HL-60 (cell line): ENCODE measurements around the gene SGCA.

ENCODE experiments used
- CTCF ChIP-seq: IDR thresholded peaks from one replicate; pipeline ENCODE4 v1.5.1; 2011; ENCODE audit warnings: low read length, control low read depth, inconsistent platforms; ENCODE audit not compliant: insufficient read depth
- POLR2AphosphoS5 ChIP-seq: IDR thresholded peaks from 2 replicates; pipeline ENCODE4 v1.6.1; 2012; ENCODE audit warnings: low read depth
- REST ChIP-seq: IDR thresholded peaks from 2 replicates; pipeline ENCODE4 v1.6.1; 2012; ENCODE audit warnings: low read depth; ENCODE audit not compliant: insufficient replicate concordance

- TF ChIP-seq CTCF (peak; percentile 92), REST (no peak), POLR2AphosphoS5 (no peak)
Observed at GRCh38 chr17:50161023-50161910, 4.5 kb upstream of the SGCA start.
